ENCODE results near the gene C6orf89.

C6orf89 gene, protein sequence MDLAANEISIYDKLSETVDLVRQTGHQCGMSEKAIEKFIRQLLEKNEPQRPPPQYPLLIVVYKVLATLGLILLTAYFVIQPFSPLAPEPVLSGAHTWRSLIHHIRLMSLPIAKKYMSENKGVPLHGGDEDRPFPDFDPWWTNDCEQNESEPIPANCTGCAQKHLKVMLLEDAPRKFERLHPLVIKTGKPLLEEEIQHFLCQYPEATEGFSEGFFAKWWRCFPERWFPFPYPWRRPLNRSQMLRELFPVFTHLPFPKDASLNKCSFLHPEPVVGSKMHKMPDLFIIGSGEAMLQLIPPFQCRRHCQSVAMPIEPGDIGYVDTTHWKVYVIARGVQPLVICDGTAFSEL

DNA sequence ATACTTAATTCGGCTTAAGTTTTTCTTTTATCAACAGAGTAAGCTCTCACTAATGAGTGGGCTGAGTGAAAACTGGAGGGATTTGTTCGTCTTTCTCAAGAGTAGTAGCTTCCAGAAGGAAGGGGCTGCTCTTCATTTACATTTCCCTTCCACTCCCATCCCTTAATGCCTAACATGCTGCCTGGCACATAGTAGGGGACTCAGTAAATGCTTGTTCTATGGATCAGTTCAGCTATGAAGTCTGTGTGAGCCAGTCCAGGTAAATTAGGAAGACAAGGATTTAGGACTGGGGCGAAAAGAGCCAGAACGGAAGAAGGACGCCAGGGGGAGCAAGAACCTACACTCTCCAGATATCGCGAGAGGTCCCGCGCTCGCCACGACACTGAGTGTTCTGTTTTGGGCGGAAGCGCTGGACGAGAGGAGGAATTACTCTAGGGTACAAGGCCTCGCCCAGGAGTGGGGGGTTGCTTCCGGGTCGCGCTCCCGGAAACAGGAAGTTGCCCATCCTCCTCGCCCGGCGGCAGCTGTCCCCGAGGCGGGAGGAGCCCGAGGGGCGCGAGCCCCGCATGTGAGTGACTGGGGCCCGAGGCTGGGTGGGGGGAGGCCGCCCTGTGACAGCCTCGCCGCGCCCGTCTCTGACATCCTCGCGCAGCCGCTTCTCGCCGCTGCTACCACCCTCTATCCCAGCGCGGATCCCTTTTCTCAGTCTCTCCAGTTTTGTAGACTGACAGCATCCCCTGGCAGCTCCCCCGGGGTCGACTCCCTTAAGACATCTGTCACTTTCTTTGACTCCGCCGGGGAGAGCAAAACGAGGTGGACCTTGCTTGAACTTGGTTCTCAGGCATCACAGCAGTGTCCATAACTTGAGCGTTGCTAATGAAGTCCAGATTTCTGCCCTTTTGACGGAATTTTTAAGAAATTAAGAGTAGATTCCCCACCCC lies at the start of gene C6orf89:
Gene C6orf89 (plus strand): TSS at position 492 of the 941 bp plus-strand sequence. CDS start 13,493 bp downstream, outside the sequence.
- peak; percentile 96 for DNase-seq

DNA sequence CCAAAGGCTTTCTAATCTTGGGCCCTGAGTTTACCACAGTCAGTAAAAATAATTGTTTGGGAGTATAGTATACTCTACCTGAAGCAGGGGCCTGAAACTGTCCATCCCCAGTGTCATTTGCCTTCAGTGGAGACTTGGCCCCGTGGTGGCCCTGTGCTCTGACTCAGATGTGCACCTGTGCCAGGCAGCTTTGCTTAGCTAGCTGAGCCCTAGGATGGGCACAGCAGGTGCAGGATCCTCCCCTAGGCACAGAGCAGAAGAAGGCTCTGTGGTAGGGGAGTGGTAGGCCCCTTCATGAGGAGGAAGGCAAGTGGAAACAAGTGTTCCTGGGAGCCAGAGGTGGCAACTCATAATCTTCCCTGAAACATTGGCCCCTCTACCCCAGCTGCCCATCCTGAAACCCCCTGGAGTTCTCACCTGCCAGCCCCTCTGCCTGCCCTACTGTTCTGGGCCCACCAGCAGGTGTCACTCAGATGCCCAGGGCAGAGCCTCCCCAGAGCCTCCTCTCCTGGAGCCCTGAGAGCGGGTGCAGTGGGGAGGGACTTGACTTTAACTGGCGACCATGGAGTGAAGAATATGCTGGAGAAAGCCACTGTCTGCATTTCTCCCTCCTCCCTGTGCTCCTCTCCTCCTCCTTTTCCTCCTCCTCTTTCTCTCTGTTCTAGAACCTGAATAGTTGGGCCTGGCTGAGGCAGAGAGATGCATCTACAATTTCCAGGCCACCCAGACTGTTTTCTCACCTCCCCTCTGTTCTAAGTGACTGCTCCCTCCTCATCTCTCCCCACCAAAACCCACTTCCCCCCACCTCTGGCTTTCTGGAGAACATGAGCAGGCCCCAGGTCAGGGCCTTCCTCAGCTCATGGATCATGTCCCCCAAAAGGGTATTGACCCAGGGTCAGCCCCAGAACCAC lies 49.4 kb upstream of the C6orf89 start:
- DNase-seq, result no peak

DNA sequence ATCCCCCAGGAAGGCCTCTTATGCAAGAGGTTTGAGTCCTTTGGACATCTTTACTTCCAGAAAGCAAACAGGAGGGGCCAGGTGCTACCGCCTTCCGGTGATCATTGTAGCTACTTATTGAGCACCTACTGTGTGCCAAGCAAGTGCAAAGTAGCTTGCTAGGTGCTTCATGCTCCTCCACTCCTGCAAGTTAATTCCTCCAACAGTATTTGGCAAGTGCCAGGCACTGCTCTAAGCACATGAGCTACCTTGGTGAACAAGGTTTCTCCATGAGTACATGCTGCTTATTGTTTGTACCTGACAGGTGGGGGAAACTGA lies 48.8 kb upstream of the C6orf89 start:
- DNase-seq, result no peak

DNA sequence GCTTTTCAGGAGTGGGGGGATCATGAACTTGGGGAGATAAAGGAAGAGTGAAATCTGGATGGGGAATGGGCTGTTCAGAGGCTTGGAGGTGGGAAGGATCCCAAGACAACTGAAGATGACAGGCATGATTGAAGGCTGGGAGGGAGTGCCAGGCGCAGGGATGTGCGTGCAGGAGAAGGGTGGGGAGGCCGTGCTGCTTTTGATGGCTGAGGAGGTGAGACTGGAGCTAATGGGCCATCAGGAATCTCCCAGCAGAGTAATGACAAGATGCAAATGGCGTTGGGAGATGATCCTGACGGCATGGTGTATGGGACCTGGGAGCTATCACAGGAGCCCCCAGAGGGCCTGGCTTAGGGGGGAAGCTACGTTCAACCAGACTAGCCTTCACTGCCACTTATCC lies 48.1 kb upstream of the C6orf89 start:
- no peak for DNase-seq

DNA sequence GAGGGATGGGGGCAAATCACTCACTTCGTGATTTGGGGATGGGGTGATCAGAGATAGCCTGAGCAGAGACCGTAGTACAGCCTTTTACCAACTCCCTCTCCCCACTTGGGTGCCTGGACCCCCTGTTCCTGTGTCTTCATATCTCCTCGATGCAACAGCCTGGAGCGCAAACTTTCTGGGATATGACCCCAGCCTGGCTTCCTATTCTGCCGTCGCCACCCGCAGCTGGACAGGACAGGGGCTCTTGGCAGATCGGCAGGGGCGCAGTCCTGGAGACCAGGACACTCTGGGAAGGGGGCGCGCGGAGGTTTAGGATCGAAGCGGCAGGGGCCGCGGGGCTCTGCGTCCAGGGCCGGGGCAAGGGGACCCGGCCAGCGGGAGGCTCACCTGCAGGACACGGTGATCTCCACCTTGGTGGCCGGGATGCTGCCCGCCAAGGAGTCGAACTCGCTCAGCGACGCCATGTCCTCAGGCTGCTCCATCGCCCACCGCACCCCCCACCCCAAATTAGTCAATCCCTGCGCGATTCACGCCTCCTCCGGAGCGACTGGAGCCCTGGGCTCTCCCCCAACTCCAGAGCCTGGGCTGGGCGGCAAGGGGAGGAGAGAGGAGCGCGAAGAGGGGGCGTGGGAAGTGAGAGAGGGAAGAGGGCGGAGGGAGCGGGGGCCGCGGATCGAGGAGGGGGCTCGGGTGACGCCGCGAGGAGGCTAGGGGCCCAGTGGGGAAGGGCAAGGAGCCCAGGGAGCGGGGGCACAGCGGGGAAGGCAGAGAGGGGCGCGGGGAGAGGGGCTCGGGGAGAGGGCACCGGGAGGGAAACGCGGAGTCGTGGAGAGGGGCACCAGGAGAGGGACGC lies 46.6 kb upstream of the C6orf89 start, which contains the start of gene CPNE5:
Gene CPNE5 (minus strand): TSS at position 549 of the 853 bp plus-strand sequence. CDS start 67 bp downstream, at position 482.
- DNase-seq, result no peak

DNA sequence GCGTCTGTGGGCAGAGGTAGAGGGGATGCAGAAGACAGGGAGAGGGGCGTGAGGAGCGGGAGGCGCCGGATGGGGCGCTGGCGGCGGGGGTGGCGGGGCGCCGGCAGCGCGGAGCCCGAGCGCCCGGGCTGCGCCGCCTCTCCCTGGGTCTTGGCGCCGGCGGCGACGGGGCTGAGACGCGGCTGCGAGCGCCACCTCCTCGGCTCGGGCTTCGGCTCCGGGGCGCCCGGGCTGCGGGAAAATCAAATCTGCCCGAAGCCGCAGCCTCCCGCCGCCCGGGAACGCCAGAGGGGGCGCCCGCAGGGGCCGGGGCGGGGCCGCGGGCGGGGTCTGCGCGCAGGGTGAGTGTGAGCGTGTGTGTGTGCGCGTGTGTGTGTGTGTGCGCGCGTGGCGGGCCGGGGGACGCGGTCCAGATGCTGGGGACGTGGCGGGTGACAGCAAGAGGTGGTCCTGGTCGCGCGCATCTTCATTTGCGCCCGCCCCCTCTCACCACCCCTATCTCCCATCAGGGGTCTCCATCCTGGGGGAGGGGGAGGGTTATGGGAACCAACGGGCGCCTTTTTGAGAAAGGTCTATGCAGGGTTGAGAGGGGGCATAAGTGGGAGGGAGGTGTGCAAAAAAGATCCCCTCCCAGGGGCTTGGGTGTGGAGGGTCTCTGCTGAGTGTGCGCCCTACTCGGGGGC lies 45.9 kb upstream of the C6orf89 start:
- DNase-seq, result peak; percentile 68

DNA sequence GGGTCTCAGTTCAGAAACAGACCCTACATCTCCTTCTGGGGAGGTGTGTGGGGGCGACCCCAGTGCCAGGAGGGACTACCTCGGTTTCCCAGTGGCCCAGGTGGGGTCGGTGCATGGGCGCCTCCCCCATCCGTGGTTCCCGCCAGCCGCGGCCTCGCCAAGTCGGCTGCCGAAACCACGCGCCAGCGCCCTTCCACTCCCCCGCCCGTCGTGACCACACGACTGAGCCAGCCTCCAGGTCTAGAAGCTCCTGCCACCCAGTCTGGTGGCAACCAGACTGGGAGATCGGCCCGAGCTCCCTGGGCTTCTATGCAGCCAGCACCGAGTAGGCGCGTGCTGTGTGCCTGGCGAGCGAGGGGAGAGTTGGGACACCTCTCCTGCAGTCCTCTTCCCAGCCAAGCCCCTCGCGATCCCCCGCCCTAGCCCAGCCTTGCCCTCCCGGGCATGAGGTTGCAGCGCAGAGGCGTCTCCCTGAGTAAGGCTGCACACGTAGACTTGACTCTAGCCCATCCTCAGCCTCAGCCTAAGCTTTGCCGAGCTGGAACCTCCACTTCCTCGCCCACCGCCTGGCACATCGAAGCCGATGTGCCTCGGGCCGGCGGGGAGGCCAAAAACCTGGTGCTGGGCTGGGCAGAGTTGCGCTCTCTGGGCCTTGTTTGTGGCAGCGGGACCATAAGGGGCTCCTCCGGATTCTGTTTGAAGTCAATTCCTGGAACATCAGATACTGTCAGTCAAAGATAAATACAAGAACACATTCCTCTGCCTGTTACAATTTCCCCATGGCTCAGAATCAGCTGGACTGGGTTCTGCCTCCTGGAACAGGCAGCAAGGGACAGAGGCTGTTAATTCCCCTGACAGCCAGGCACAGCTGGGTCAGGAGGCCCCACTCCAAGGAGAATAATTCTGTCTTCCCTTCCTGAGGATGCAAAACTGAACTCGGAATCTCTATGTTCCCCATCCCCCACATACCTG lies 45.0 kb upstream of the C6orf89 start:
- peak; percentile 67 for DNase-seq

DNA sequence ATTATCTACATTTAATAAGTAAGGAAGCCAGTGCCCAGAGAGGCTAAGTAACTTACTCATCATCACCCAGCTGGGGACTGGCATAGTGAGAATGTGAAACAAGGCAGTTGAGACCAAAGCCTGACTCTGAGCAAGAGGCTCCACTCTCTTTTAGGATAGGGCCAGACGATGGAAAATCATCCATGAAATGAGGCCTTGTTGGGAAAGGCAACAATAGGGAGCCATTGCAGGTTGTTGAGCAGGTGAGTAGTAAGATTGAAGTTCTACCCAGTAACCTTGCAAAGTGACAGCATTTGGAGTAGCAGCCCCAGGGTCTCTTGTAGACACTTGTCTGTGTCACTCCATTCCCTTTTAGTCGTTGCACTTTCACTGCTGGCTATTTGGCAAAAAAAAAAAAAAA lies 44.0 kb upstream of the C6orf89 start:
- DNase-seq, result no peak

DNA sequence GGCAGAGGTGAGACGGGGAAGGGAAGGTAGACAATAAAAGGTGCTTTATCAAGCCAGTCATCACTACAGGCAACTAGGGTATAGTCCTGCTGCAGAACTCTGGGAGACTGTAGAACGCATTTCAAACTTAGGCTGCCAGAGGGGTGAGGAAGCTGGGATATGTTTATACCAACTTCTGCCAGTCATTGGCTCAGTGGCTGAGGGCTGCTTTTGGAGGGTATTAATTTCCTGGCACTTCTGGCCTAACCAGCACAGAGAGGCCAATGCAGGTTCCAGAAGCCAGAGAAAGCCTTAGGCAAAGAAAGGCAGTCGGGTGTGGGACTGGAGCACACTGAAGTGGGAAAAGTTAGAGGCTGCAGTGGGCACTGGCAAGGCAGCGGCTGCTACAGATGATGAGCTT lies 42.6 kb upstream of the C6orf89 start:
- no peak for DNase-seq

DNA sequence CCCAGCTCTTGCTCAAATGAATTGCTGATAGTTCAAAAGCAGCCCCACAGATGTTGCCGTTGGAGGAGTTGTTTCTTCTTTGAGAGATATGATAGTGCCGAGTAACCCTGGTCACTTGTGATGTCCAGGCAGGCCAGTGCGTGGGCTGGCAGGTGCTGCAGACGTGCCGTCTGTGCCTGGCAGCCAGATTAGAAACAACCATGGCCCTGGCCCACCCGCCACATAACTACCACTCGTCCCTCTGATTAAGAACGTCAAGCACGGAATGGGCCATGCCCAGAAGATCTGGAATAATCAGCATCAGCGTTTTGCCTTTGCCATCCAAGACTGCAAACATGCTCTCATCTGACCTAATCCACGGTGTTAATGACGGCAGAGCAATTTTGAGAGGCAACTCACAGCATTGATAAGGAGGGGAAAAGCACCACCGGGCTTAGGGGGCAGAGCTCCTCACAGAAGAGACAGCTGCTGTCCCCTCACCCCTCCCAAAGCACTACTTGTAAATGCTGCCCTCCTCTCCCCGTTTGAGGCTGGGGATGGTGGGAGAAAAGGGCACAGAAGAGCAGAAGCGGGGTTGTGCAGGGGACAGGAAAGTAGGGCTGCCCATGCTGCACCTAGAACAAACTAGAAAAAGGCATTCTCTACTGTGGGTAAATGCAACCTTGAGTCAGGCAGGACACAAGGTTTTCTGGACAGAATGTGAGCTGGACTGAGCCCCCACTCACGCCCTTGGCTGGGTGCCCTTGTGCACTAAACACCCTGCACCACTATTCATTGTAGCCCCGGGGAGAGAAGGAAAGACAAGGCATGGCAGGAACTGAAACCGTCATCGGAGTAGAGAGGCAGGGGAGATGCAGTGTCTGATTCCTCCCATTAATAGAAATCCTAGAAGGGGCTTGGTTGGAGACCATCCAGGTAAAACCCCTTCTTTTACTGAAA lies 41.3 kb upstream of the C6orf89 start:
- no peak for DNase-seq

DNA sequence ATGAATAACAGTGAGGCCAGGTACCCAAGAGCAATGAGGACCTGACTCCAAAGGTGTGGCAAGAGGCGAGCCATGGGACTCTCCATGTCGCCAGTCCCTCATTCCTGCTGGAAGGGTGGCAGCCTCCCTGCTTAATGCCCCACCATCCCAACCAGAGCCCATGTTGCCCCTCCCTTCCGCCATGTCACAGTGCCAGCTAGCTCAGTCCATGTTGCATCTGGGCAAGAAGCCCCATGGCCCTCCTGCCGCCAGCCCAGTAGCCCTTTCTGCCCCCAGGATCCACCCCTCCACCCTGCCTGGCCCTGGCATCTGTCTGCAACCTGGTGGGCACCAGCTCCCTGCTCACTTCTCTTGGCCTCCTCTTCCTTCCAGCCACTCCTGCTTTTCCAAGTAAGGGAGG lies 40.5 kb upstream of the C6orf89 start:
- DNase-seq, result no peak

DNA sequence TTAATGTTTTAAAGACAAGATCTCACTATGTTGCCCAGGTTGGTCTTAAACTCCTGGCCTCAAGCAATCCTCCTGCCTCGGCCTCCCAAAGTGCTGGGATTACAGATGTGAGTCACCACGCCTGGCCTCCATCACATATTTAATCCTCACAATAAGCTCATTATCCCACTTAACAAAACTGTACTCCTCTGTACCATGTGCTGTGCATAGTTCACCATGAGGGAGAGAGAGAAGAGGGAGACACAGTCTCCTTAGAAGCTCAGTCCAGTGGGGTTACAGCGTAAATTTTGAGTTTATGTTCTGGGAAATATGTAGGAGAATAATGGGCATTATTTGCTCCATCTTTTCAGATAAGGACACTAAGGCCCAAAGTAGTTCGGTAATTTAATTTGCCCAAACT lies 38.6 kb upstream of the C6orf89 start:
- no peak for DNase-seq

DNA sequence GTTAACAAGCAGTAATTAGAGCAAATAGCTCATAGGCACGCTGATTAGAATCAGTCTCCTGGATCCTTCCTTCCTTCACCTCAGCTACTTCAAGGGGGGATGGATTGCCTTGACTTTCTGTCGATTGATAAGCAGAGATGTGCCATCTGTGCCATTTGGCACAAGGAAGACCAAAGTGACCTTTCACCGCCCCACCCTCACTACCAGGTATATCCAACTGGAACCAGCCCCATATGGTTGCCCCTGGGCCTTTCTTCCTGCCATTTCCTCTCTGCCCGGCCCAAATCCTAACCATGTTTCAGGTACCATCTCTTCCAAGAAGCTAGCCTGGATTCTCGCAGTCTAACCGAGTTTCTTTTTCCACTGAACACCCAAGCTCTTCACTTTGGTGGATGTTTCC lies 37.8 kb upstream of the C6orf89 start:
- no peak for DNase-seq

DNA sequence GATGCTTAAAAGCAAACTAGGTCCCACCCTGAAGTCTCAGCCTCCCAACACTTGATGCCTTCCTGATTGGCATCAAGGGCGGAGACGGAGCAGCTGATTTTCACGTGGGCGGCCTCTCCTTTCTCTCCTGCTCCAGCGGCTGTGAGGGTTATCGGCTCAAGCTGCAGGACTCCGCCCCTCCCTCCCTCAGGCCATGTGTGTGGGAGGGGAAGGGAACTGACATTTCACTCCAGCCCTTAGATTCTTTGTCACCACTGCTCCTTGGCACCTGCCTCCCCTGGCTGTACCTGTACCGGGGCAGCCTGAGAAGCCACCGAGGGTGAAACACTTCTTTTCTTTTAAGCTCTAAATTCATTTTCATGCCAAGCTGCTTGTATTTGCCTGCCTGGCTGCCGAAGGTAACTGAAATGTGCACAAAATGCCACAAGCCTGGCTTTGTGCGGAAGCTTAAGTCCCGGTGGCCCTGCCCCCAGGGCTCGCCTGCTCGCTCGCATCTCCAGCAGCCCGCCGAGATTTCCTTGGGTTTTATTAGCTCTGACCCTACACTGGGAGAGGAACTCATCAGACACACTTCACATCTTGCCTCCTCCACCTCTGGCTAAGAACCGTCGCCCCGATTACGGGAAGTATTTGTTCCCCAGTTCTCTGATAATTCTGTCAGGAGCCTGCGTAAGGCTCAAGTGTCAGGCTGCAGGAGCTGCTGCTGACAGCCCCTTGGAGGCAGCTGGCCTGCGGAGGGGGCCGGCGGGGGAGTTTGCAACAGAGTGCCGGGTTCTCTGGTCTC lies 36.9 kb upstream of the C6orf89 start:
- DNase-seq, result no peak

DNA sequence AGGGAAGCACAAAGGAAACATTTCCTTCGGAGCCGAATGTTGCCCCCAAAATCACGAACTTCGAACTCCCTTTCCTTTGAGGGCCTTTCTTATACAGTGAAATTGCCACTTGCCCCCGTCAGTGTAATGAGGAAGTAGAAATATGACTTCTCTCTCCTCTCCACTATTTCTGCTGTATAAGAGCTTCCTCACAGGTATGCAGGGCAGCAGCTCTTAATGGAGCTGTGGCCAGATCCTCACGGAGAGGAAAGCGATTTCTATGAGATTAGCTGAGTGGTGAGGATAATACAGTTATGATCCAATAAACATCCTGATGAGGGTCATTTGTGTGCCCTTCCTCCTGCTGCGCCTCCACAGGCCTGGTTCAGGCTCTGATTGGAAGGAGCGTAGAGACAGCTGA lies 35.7 kb upstream of the C6orf89 start:
- DNase-seq, result no peak

DNA sequence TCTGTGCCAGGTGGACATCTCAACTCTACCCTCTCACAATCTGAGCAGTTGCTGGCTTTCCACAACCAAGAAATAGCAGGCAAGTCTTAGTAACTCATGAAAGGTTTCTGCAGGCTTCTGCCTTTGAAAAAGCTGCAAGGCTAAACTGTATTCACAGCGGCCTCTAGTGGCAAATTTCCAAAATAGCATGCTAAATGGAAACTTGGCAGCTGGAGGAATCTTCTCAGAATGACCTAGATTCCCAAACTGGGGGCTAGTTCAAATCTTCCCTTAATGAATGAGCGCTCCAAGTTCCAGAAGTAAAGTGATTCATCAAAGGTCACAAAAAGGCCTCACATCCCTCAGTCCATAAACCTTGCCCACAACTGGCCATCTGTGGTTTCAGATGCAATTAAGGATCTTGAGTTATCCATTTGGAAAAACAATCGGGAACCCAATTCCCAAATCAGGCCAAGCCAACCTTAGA lies 34.6 kb upstream of the C6orf89 start:
- DNase-seq, result no peak

DNA sequence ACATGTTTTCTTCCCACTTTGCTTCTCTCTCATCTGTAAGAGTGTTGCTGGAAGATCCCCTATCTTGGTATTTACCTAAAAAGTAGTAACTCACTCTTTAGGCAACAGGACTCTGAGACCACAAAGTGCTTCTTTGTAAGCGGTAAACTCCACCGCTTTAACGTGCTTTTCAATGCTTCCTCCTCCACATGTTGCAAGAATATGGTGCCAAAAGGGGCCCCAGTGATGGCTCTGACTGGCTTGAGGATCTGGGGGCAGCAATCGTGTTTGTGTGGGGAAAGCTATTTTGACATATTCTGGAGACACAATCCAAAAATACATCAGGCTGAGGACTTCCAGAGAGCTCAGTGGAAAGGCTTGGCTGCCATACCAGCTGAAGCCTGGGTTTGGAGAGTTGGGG lies 34.1 kb upstream of the C6orf89 start:
- no peak for DNase-seq
